HEK293 (cell line): ENCODE data around the gene TRNP1.

Source experiments
- CTCF ChIA-PET: fragments of 350-600 bp; formaldehyde crosslinking; extraction: SDS; loops from one replicate; lab custom pipeline; 2021; ENCODE audit warnings: antibody characterized with exemption; lab: Yijun Ruan, JAX
- POLR2A ChIA-PET: fragments of 300-600 bp; formaldehyde crosslinking; extraction: SDS; loops from one replicate; lab custom pipeline; 2020; ENCODE audit warnings: antibody characterized with exemption, inconsistent platforms; lab: Yijun Ruan, JAX
- H3K27ac ChIP-seq: fragments of 200-500 bp; sonication (Bioruptor generic); 2 replicates; pipeline ENCODE4 v1.5.1; 2014; ENCODE audit warnings: low read depth, low read length, control low read depth, inconsistent platforms; ENCODE audit errors: extremely low read depth
- H3K36me3 ChIP-seq, 2 experiments: fragments of 200-500 bp in 1 of 2; sonication (Bioruptor generic) in 1 of 2; 1 replicate in 1 of 2; 2 replicates in 1 of 2; pipeline ENCODE4 v1.5.1; 2014 to 2017; ENCODE audit warnings: inconsistent platforms in 2 of 2, low read length in 2 of 2; ENCODE audit not compliant: control insufficient read depth in 2 of 2, insufficient read depth in 1 of 2
- H3K4me1 ChIP-seq: fragments of 200-500 bp; sonication (Bioruptor generic); 2 replicates; pipeline ENCODE4 v1.5.1; 2014; ENCODE audit warnings: mild to moderate bottlenecking, low read length, inconsistent platforms; ENCODE audit not compliant: control insufficient read depth, insufficient read depth
- H3K4me3 ChIP-seq: 2 replicates; pipeline ENCODE4 v1.5.1; 2011; ENCODE audit warnings: low read depth, mild to moderate bottlenecking, control low read depth, low read length, moderate library complexity
- H3K9me3 ChIP-seq: fragments of 200-500 bp; sonication (Bioruptor generic); 2 replicates; pipeline ENCODE4 v1.5.1; 2014; ENCODE audit warnings: low read depth, low read length, inconsistent platforms; ENCODE audit not compliant: control insufficient read depth, insufficient read depth
- BCL11B ChIP-seq: fragments of 450-650 bp; formaldehyde crosslinking; IDR thresholded peaks from 2 replicates; pipeline ENCODE4 v1.5.1; 2016; ENCODE audit warnings: low read depth, missing biosample characterization, missing genetic modification characterization
- CTCF ChIP-seq: fragments of 450-650 bp; formaldehyde crosslinking; IDR thresholded peaks from 2 replicates; pipeline ENCODE4 v1.5.1; 2016; ENCODE audit warnings: missing biosample characterization, missing genetic modification characterization
- GFI1B ChIP-seq: fragments of 450-650 bp; formaldehyde crosslinking; IDR thresholded peaks from 2 replicates; pipeline ENCODE4 v1.5.1; 2016; ENCODE audit warnings: missing biosample characterization, missing genetic modification characterization
- KLF8 ChIP-seq: fragments of 450-650 bp; formaldehyde crosslinking; IDR thresholded peaks from 2 replicates; pipeline ENCODE4 v1.5.1; 2016; ENCODE audit warnings: missing biosample characterization, missing genetic modification characterization
- PRDM1 ChIP-seq: fragments of 450-650 bp; formaldehyde crosslinking; IDR thresholded peaks from 2 replicates; pipeline ENCODE4; 2016; ENCODE audit warnings: missing biosample characterization, missing genetic modification characterization
- SCRT1 ChIP-seq: fragments of 450-650 bp; formaldehyde crosslinking; IDR thresholded peaks from 2 replicates; pipeline ENCODE4 v1.5.1; 2016; ENCODE audit warnings: missing biosample characterization, missing genetic modification characterization, borderline replicate concordance
- SETDB1 ChIP-seq: IDR thresholded peaks from one replicate; pipeline ENCODE4 v1.6.1; 2017; ENCODE audit warnings: mild to moderate bottlenecking, low read length, moderate library complexity, mixed read lengths; ENCODE audit not compliant: insufficient read length
- TRIM28 ChIP-seq: IDR thresholded peaks from 2 replicates; pipeline ENCODE4 v1.6.1; 2011; ENCODE audit warnings: low read length, control low read depth, borderline replicate concordance
- WT1 ChIP-seq: fragments of 450-650 bp; formaldehyde crosslinking; IDR thresholded peaks from 2 replicates; pipeline ENCODE4 v1.5.1; 2016; ENCODE audit warnings: missing biosample characterization, missing genetic modification characterization
- ZNF146 ChIP-seq: fragments of 450-650 bp; formaldehyde crosslinking; IDR thresholded peaks from 2 replicates; pipeline ENCODE4 v1.5.1; 2016; ENCODE audit warnings: missing biosample characterization, missing genetic modification characterization
- ZNF2 ChIP-seq: fragments of 450-650 bp; formaldehyde crosslinking; IDR thresholded peaks from 2 replicates; pipeline ENCODE4 v1.5.1; 2016; ENCODE audit warnings: missing biosample characterization, missing genetic modification characterization
- ZNF23 ChIP-seq: fragments of 450-650 bp; formaldehyde crosslinking; IDR thresholded peaks from 2 replicates; pipeline ENCODE4 v1.5.1; 2016; ENCODE audit warnings: missing biosample characterization, missing genetic modification characterization, borderline replicate concordance
- ZNF280D ChIP-seq: fragments of 450-650 bp; formaldehyde crosslinking; IDR thresholded peaks from 2 replicates; pipeline ENCODE4 v1.5.1; 2016; ENCODE audit warnings: missing biosample characterization, missing genetic modification characterization
- ZNF449 ChIP-seq: fragments of 450-650 bp; formaldehyde crosslinking; IDR thresholded peaks from 2 replicates; pipeline ENCODE4 v1.5.1; 2017; ENCODE audit warnings: missing biosample characterization, mild to moderate bottlenecking, missing genetic modification characterization, moderate library complexity
- ZNF48 ChIP-seq: fragments of 450-650 bp; formaldehyde crosslinking; IDR thresholded peaks from 2 replicates; pipeline ENCODE4 v1.5.1; 2016; ENCODE audit warnings: missing biosample characterization, missing genetic modification characterization
- ZNF548 ChIP-seq: fragments of 450-650 bp; formaldehyde crosslinking; IDR thresholded peaks from 2 replicates; pipeline ENCODE4 v1.5.1; 2016; ENCODE audit warnings: missing biosample characterization, missing genetic modification characterization
- ZNF571 ChIP-seq: fragments of 450-650 bp; formaldehyde crosslinking; IDR thresholded peaks from 2 replicates; pipeline ENCODE4 v1.5.0; 2017; ENCODE audit warnings: missing biosample characterization, missing genetic modification characterization
- ZNF623 ChIP-seq: fragments of 450-650 bp; formaldehyde crosslinking; IDR thresholded peaks from 2 replicates; pipeline ENCODE4 v1.5.1; 2016; ENCODE audit warnings: missing biosample characterization, missing genetic modification characterization
- ZNF626 ChIP-seq: fragments of 450-650 bp; sonication (Bioruptor Pico); formaldehyde crosslinking; IDR thresholded peaks from 2 replicates; pipeline ENCODE4 v1.5.1; 2018; ENCODE audit warnings: missing biosample characterization, missing genetic modification characterization, inconsistent platforms
- ZNF707 ChIP-seq: fragments of 450-650 bp; formaldehyde crosslinking; IDR thresholded peaks from 2 replicates; pipeline ENCODE4 v1.5.1; 2016; ENCODE audit warnings: missing biosample characterization, missing genetic modification characterization
- ZNF76 ChIP-seq: fragments of 450-650 bp; formaldehyde crosslinking; IDR thresholded peaks from 2 replicates; pipeline ENCODE4; 2016; ENCODE audit warnings: low read depth, missing biosample characterization, missing genetic modification characterization, borderline replicate concordance
- ZNF830 ChIP-seq: fragments of 450-650 bp; IDR thresholded peaks from 2 replicates; pipeline ENCODE4 v1.5.0; 2018; ENCODE audit warnings: missing biosample characterization, missing genetic modification characterization, low read depth, mild to moderate bottlenecking, moderate library complexity
- ZSCAN18 ChIP-seq: fragments of 450-650 bp; formaldehyde crosslinking; IDR thresholded peaks from 2 replicates; pipeline ENCODE4 v1.5.1; 2016; ENCODE audit warnings: missing biosample characterization, missing genetic modification characterization

TRNP1 gene

GRCh38 chr1:26951821-26952497 is 41.5 kb upstream of the TRNP1 start (continued):
- TF ChIP-seq ZNF23 (tag by site-specific recombination), result no peak

GRCh38 chr1:26953374-26953773 is 40.1 kb upstream of the TRNP1 start:
- Histone ChIP-seq H3K27ac (no peak overlapping the region), H3K36me3 (peaks cover 0 to 5% of the 10 kb centered on the region in 2 experiments; a peak in 1 of 3 replicates), H3K4me1 (no peaks in the 10 kb centered on the region), H3K4me3 (no peak overlapping the region), H3K9me3 (no peaks in the 10 kb centered on the region)
- TF ChIP-seq ZNF626 (tag by site-specific recombination) (no peak), CTCF (no peak), ZNF449 (no peak), ZSCAN18 (tag by site-specific recombination) (no peak), WT1 (no peak), ZNF146 (tag by site-specific recombination) (peak; percentile 70; the same call in 1 of the 2 replicates), ZNF76 (no peak)
- ChIA-PET CTCF (interaction anchor here (0.6 kb wide), 1 partner anchor 95 kb away, joined by 4 read pairs; no protein-coding TSS in a partner anchor), POLR2A (no interaction called here)

- H3K9me3 ChIP-seq, result no peaks in the 10 kb centered on the region
- TF ChIP-seq SETDB1 (peak; percentile 84), ZNF626 (tag by site-specific recombination) (0 out of 2 replicates have a peak, but pooled peaks have one; percentile 55), TRIM28 (peak; percentile 48; the same call in 1 of the 2 replicates), SCRT1 (no peak)
- H3K27ac ChIP-seq, result no peak overlapping the region
- no peaks in the 10 kb centered on the region; the same call in 1 of the 2 replicates for H3K4me1 ChIP-seq
- no peak overlapping the region for H3K4me3 ChIP-seq
- POLR2A ChIA-PET, result interaction anchor here (1.7 kb wide), 1 partner anchor 66 kb away, joined by 4 read pairs; the partner anchor contains the start of gene GPN2
- CTCF ChIA-PET, result interaction anchor here (0.6 to 1.3 kb wide), 3 partner anchors 10 to 124 kb away, joined by 3 to 4 read pairs (median 3); no protein-coding TSS in a partner anchor
- H3K36me3 ChIP-seq, result no peaks in the 10 kb centered on the region
These were observed 37.2 kb upstream of the TRNP1 start for GRCh38 chr1:26956321-26956720.

- POLR2A ChIA-PET, result no interaction called here
- H3K4me3 ChIP-seq, result no peak overlapping the region
- CTCF ChIA-PET, result interaction anchor here (1.3 kb wide), 1 partner anchor 10 kb away, joined by 4 read pairs; no protein-coding TSS in a partner anchor
- H3K9me3 ChIP-seq, result no peaks in the 10 kb centered on the region
- no peaks in the 10 kb centered on the region; the same call in 1 of the 2 replicates for H3K4me1 ChIP-seq
- no peaks in the 10 kb centered on the region for H3K36me3 ChIP-seq
- no peak overlapping the region for H3K27ac ChIP-seq
- no peak for TF ChIP-seq BCL11B (tag by site-specific recombination)
- no peak for TF ChIP-seq ZNF623 (tag by site-specific recombination)
- no peak for TF ChIP-seq KLF8 (tag by site-specific recombination)
- TF ChIP-seq ZNF280D (tag by site-specific recombination), result no peak
- no peak for TF ChIP-seq ZNF707 (tag by site-specific recombination)
- TF ChIP-seq ZNF48, result no peak
- no peak for TF ChIP-seq ZNF2 (tag by site-specific recombination)
- TF ChIP-seq ZNF571, result no peak
- TF ChIP-seq ZNF548 (tag by site-specific recombination), result no peak
- no peak for TF ChIP-seq ZNF830 (tag by site-specific recombination)
- no peak for TF ChIP-seq GFI1B (tag by site-specific recombination)
- TF ChIP-seq PRDM1 (tag by site-specific recombination), result no peak
These were observed 36.2 kb upstream of the TRNP1 start for GRCh38 chr1:26957306-26957705.
